Neural cell (in vitro differentiated cells): ENCODE results near the gene ALK. TPM values are rescaled to one million over a fixed set of nuclear protein-coding genes. Genes with fewer than 3 reads are reported as not detected.

Experiments used
- H2AFZ ChIP-seq: fragments of 200-600, 300-800 bp; sonication (generic), shearing (Covaris generic); 2 replicates; pipeline ENCODE4 v1.6.0; 2014; ENCODE audit warnings: low read depth, mild to moderate bottlenecking, antibody characterized with exemption, low read length, moderate library complexity
- H3F3A ChIP-seq: fragments of 200-600 bp; shearing (Covaris generic); 2 replicates; pipeline ENCODE4 v1.6.1; 2016; ENCODE audit warnings: mild to moderate bottlenecking, moderate library complexity, mixed read lengths, antibody characterized with exemption, low read length; ENCODE audit not compliant: insufficient read depth, poor library complexity, severe bottlenecking
- H3K27ac ChIP-seq: fragments of 200-600, 300-800 bp; sonication (generic), shearing (Covaris generic); 2 replicates; pipeline ENCODE4 v1.5.1; 2014; ENCODE audit warnings: mild to moderate bottlenecking, low read length, moderate library complexity
- H3K27me3 ChIP-seq: fragments of 300-800, 200-600 bp; sonication (generic), shearing (Covaris generic); 2 replicates; pipeline ENCODE4 v1.6.0; 2014; ENCODE audit warnings: mild to moderate bottlenecking, low read depth, low read length, moderate library complexity; ENCODE audit not compliant: insufficient read depth
- H3K36me3 ChIP-seq: fragments of 300-800, 200-600 bp; sonication (generic), shearing (Covaris generic); 2 replicates; pipeline ENCODE4 v1.5.1; 2014; ENCODE audit warnings: mild to moderate bottlenecking, antibody characterized with exemption, low read length, moderate library complexity; ENCODE audit not compliant: insufficient read depth
- H3K4me2 ChIP-seq: fragments of 300-800, 200-600 bp; sonication (generic), shearing (Covaris generic); 2 replicates; pipeline ENCODE4 v1.6.0; 2014; ENCODE audit warnings: mild to moderate bottlenecking, low read length
- H3K4me3 ChIP-seq: fragments of 300-800, 200-600 bp; sonication (generic), shearing (Covaris generic); 2 replicates; pipeline ENCODE4 v1.5.1; 2014; ENCODE audit warnings: mild to moderate bottlenecking, low read length, moderate library complexity
- H3K79me2 ChIP-seq: fragments of 200-600 bp; shearing (Covaris generic); replicated peaks from 2 replicates; pipeline ENCODE4 v1.6.0; 2014; ENCODE audit warnings: mild to moderate bottlenecking, low read length, moderate library complexity; ENCODE audit not compliant: insufficient read depth
- H3K9ac ChIP-seq: fragments of 300-800, 200-600 bp; sonication (generic), shearing (Covaris generic); 2 replicates; pipeline ENCODE4 v1.6.1; 2016; ENCODE audit warnings: mild to moderate bottlenecking, low read length, mixed read lengths
- H3K9me2 ChIP-seq: fragments of 200-600 bp; shearing (Covaris generic); 2 replicates; pipeline ENCODE4 v1.6.1; 2016; ENCODE audit warnings: mild to moderate bottlenecking, low read length, mixed read lengths; ENCODE audit not compliant: insufficient read depth
- H3K9me3 ChIP-seq: fragments of 200-600, 300-800 bp; sonication (generic), shearing (Covaris generic); 2 replicates; pipeline ENCODE4 v1.6.1; 2016; ENCODE audit warnings: mild to moderate bottlenecking, mixed run types, low read length, moderate library complexity, mixed read lengths
- H4K20me1 ChIP-seq: fragments of 200-600 bp; shearing (Covaris generic); 2 replicates; pipeline ENCODE4 v1.6.1; 2016; ENCODE audit warnings: mild to moderate bottlenecking, mixed run types; ENCODE audit not compliant: insufficient read depth
- CTCF ChIP-seq: fragments of 450-650 bp; IDR thresholded peaks from 2 replicates; pipeline ENCODE4 v1.5.1; 2014; ENCODE audit warnings: antibody characterized with exemption, mild to moderate bottlenecking, moderate library complexity; ENCODE audit not compliant: poor library complexity, severe bottlenecking
- EP300 ChIP-seq: fragments of 450-650 bp; conservative IDR thresholded peaks from 2 replicates; pipeline ENCODE4 v1.6.1; 2014; ENCODE audit warnings: antibody characterized with exemption, mild to moderate bottlenecking, moderate library complexity; ENCODE audit not compliant: poor library complexity, severe bottlenecking
- EZH2 ChIP-seq: fragments of 200-600, 300-800 bp; shearing (Covaris generic), sonication (generic); IDR thresholded peaks from 2 replicates; pipeline ENCODE4 v1.6.1; 2014; ENCODE audit warnings: antibody characterized with exemption, low read length, borderline replicate concordance, mild to moderate bottlenecking; ENCODE audit not compliant: insufficient read depth, poor library complexity, severe bottlenecking
- MXI1 ChIP-seq: fragments of 450-650 bp; conservative IDR thresholded peaks from 2 replicates; pipeline ENCODE4 v1.6.1; 2014; ENCODE audit warnings: antibody characterized with exemption, mild to moderate bottlenecking; ENCODE audit not compliant: poor library complexity, severe bottlenecking
- POLR2AphosphoS5 ChIP-seq: IDR thresholded peaks from 2 replicates; pipeline ENCODE4 v1.6.1; 2012
- RAD21 ChIP-seq: fragments of 450-650 bp; conservative IDR thresholded peaks from 2 replicates; pipeline ENCODE4 v1.6.1; 2014; ENCODE audit warnings: antibody characterized with exemption, mild to moderate bottlenecking, moderate library complexity
- REST ChIP-seq: IDR thresholded peaks from 2 replicates; pipeline ENCODE4 v1.6.1; 2012; ENCODE audit warnings: borderline replicate concordance
- SMC3 ChIP-seq: fragments of 450-650 bp; conservative IDR thresholded peaks from 2 replicates; pipeline ENCODE4 v1.6.1; 2014; ENCODE audit warnings: antibody characterized with exemption, mild to moderate bottlenecking, moderate library complexity; ENCODE audit not compliant: poor library complexity
- TAF1 ChIP-seq: IDR thresholded peaks from 2 replicates; pipeline ENCODE4 v1.6.1; 2012; ENCODE audit warnings: low read depth
- polyA plus RNA-seq: library from polyadenylated mRNA; depleted of rRNA; stranded (reverse); fragments of >200 nt; gene quantifications from 2 replicates; pipeline ENCODE4 v1.2.3, GENCODE V29; 2014

The ALK gene
- polyA plus RNA-seq, 1 donor from 2014 or later: 7.1 TPM

- Histone ChIP-seq H3K9me2 (no peaks in the 10 kb centered on the region), H3K9ac (no peak overlapping the region), H3K4me2 (no peak overlapping the region), H3K27me3 (no peaks in the 10 kb centered on the region), H3F3A (no peaks in the 10 kb centered on the region), H3K4me3 (no peak overlapping the region), H3K27ac (no peak overlapping the region), H3K36me3 (no peaks in the 10 kb centered on the region), H3K9me3 (no peaks in the 10 kb centered on the region), H2AFZ (no peak overlapping the region), H4K20me1 (no peaks in the 10 kb centered on the region), H3K79me2 (no peaks in the 10 kb centered on the region)
- TF ChIP-seq EP300 (no peak), CTCF (no peak), TAF1 (no peak), MXI1 (no peak), SMC3 (no peak), EZH2 (no peak), REST (no peak), RAD21 (no peak), POLR2AphosphoS5 (no peak)
Observed at GRCh38 chr2:29519338-29519925, 402.0 kb downstream of the ALK start.

- Histone ChIP-seq H3K79me2 (no peaks in the 10 kb centered on the region), H3K4me2 (no peak overlapping the region)
Observed at GRCh38 chr2:29518646-29519337, 402.6 kb downstream of the ALK start.

More at GRCh38 chr2:29518646-29519337, 402.6 kb downstream of the ALK start:
- H3F3A ChIP-seq: no peaks in the 10 kb centered on the region
- H3K4me3 ChIP-seq: no peak overlapping the region
- H2AFZ ChIP-seq: no peak overlapping the region
- H3K27me3 ChIP-seq: no peaks in the 10 kb centered on the region
- TF ChIP-seq RAD21: no peak
- no peak for TF ChIP-seq SMC3
- H4K20me1 ChIP-seq: no peaks in the 10 kb centered on the region
- H3K36me3 ChIP-seq: no peaks in the 10 kb centered on the region
- no peak overlapping the region for H3K27ac ChIP-seq
- no peak overlapping the region for H3K9ac ChIP-seq
- H3K9me3 ChIP-seq: no peaks in the 10 kb centered on the region
- H3K9me2 ChIP-seq: no peaks in the 10 kb centered on the region
